Common myeloid progenitor, CD34-positive (primary cell): ENCODE data around the gene SRSF9.
A peak's percentile ranks its signal among the peaks of the same experiment; 100 is the strongest.
"Not testable (repeated sequence)": the region's sequence is repeated elsewhere in the genome, so short reads cannot be mapped to it uniquely, and the experiment has no call there.

Experiments
- CTCF ChIA-PET: fragments of 350-600 bp; sonication (Branson Sonifier 250); formaldehyde crosslinking; loops from one replicate; lab custom pipeline; 2021; ENCODE audit warnings: antibody characterized with exemption; lab: Charles Lee
- POLR2A ChIA-PET: fragments of 350-600 bp; sonication (Branson Sonifier 250); formaldehyde crosslinking; loops from one replicate; lab custom pipeline; 2021; ENCODE audit warnings: antibody characterized with exemption; lab: Charles Lee
- DNase-seq, 3 donors: peaks; one replicate each; pipeline versions ENCODE4 v3.0.0 to v3.0.0-alpha.2; 2013
- H3K27ac ChIP-seq, 2 experiments: 1 replicate in 1 of 2; 2 replicates in 1 of 2; pipeline ENCODE4 v1.7.0; 2013; ENCODE audit warnings: inconsistent platforms in 2 of 2, low read length in 2 of 2, mild to moderate bottlenecking in 2 of 2, low read depth in 1 of 2, moderate library complexity in 1 of 2; ENCODE audit not compliant: severe bottlenecking in 2 of 2, insufficient read depth in 1 of 2, poor library complexity in 1 of 2
- H3K27me3 ChIP-seq, 5 experiments: replicated peaks in 2 of 5; 1 replicate in 3 of 5; 2 replicates in 2 of 5; pipeline versions ENCODE4 v1.6.1 to v1.7.0; 2013; ENCODE audit warnings: low read length in 4 of 5, mild to moderate bottlenecking in 2 of 5, moderate library complexity in 2 of 5, inconsistent platforms in 1 of 5; ENCODE audit not compliant: insufficient read depth in 5 of 5, control insufficient read depth in 4 of 5
- H3K36me3 ChIP-seq, 4 experiments: 1 replicate in 2 of 4; 2 replicates in 2 of 4; pipeline versions ENCODE4 v1.6.1 to v1.7.0; 2013; ENCODE audit warnings: low read length in 3 of 4, control low read depth in 1 of 4, mild to moderate bottlenecking in 1 of 4; ENCODE audit not compliant: control insufficient read depth in 4 of 4, insufficient read depth in 4 of 4
- H3K4me1 ChIP-seq, 4 experiments: 1 replicate in 3 of 4; 2 replicates in 1 of 4; pipeline versions ENCODE4 v1.6.1 to v1.7.1; 2013; ENCODE audit warnings: low read length in 3 of 4, mild to moderate bottlenecking in 3 of 4, control low read depth in 1 of 4, inconsistent platforms in 1 of 4, moderate library complexity in 1 of 4; ENCODE audit not compliant: control insufficient read depth in 4 of 4, insufficient read depth in 4 of 4; ENCODE audit errors: control extremely low read depth in 1 of 4
- H3K4me3 ChIP-seq, 7 experiments: 1 replicate in 4 of 7; 2 replicates in 3 of 7; pipeline versions ENCODE4 v1.5.1 to v1.7.0; 2013; ENCODE audit warnings: mild to moderate bottlenecking in 7 of 7, low read length in 6 of 7, moderate library complexity in 6 of 7, inconsistent platforms in 2 of 7, low read depth in 2 of 7, control low read depth in 1 of 7; ENCODE audit not compliant: insufficient read depth in 4 of 7, control insufficient read depth in 1 of 7; ENCODE audit errors: extremely low read depth in 1 of 7
- H3K9me3 ChIP-seq, 5 experiments: 1 replicate in 4 of 5; 2 replicates in 1 of 5; pipeline versions ENCODE4 v1.6.1 to v1.7.1; 2013; ENCODE audit warnings: low read length in 4 of 5, mild to moderate bottlenecking in 2 of 5, inconsistent platforms in 1 of 5, low read depth in 1 of 5, moderate library complexity in 1 of 5; ENCODE audit not compliant: control insufficient read depth in 4 of 5, insufficient read depth in 2 of 5; ENCODE audit errors: control extremely low read depth in 1 of 5
- WGBS: methylation state at CpG from one replicate; pipeline ENCODE4 v1.1.5; 2013; ENCODE audit not compliant: insufficient coverage; 5-methylcytosine and 5-hydroxymethylcytosine counted together

SRSF9 gene

DNA sequence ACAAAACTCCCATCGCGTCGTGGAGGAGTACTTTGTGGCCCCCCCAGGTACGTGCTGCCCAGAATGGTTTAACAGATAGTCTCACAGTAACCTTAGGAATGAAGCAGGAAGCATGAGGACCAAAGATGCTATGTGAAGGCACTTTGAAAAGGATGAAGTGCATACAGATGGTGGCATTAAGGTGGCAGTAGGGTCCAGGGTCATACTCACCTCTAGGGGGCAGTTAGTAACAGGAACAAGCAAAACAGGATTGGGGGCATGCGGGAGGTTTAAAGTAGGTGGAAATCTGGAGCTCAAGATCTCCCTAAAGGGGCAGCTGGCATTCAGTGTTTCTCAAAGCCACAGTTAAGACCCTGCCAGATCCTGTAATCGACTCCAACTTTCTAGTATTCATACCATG lies 12.4 kb downstream of the SRSF9 start:
- peaks cover 22 to 78% (median 50%) of the 10 kb centered on the region in 4 experiments for H3K36me3 ChIP-seq
- H3K4me1 ChIP-seq: no peaks in the 10 kb centered on the region
- no peak overlapping the region for H3K4me3 ChIP-seq
- H3K27ac ChIP-seq: no peak overlapping the region
- no peaks in the 10 kb centered on the region for H3K27me3 ChIP-seq
- no peaks in the 10 kb centered on the region for H3K9me3 ChIP-seq
- DNase-seq: peak; percentile 46 to 74 (median 71)
- POLR2A ChIA-PET: interaction anchor here (0.8 kb wide), 1 partner anchor 111 kb away, joined by 5 read pairs; no protein-coding TSS in a partner anchor
- WGBS: 98% methylated on average over 5 of the region's 6 CpGs
- CTCF ChIA-PET: interaction anchor here (0.9 to 29.5 kb wide), 8 partner anchors 8 to 93 kb away, joined by 3 to 545 read pairs (median 4); partner anchors contain the start of genes COX6A1, DYNLL1, GATC and SRSF9

DNA sequence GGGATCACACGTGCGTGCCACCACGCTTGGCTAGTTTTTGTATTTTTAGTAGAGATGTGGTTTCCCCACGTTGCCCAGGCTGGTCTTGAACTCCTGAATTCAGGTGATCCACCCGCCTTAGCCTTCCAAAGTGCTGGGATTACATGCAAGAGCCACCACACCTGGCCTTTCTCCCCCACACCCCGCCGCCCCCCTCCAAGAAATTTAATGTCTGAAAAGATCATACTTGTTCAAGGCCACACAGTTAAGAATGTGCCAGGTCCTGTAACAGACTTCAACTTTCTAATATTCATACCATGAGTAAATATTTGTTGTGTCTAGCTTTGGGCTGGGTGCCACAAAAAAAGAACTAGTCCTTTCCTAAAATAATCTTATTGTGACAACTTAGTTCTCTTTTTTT lies 14.2 kb downstream of the SRSF9 start:
- ChIA-PET POLR2A (interaction anchor here (0.6 to 1.4 kb wide), 2 partner anchors 13 to 1348 kb away, joined by 3 to 5 read pairs; partner anchors contain the start of gene SETD1B), CTCF (interaction anchor here (1.3 to 29.5 kb wide), 3 partner anchors 10 to 46 kb away, joined by 4 to 545 read pairs (median 545); partner anchors contain the start of genes COX6A1, GATC, SRSF9 and TRIAP1)
- peaks cover 25 to 67% (median 44%) of the 10 kb centered on the region in 4 experiments for H3K36me3 ChIP-seq
- no peak overlapping the region for H3K4me3 ChIP-seq
- 95% methylated on average over 5 of the region's 7 CpGs for WGBS
- H3K27me3 ChIP-seq: no peaks in the 10 kb centered on the region
- H3K9me3 ChIP-seq: no peaks in the 10 kb centered on the region
- no peaks in the 10 kb centered on the region for H3K4me1 ChIP-seq
- no peak overlapping the region for H3K27ac ChIP-seq
- DNase-seq: no peak

DNA sequence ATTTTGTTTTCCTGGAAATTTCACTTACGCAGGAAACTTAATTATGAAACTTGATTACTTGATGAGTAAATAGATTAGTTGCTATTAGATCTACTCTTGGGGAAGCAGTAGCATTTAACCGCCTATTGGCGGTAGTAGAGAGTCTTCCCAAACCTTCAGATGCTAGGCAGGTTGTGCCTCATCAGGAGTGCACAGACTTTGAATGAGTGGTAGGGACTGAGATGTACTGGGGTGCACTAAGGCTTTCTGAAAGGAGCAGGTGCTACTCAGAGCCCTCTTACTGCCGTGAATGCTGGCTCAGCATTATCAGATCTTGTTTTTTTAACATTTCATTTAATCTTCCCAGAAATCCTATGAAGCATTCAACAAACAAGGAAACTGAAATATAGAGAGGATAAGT lies 15.6 kb downstream of the SRSF9 start:
- peak in 2 of 3 donors; percentile 60 for DNase-seq
- POLR2A ChIA-PET: no interaction called here
- H3K36me3 ChIP-seq: peaks cover 21 to 60% (median 39%) of the 10 kb centered on the region in 4 experiments
- H3K4me3 ChIP-seq: no peak overlapping the region
- CTCF ChIA-PET: interaction anchor here (1.3 to 29.5 kb wide), 3 partner anchors 9 to 47 kb away, joined by 4 to 545 read pairs (median 545); partner anchors contain the start of genes COX6A1, GATC, SRSF9 and TRIAP1
- H3K9me3 ChIP-seq: no peaks in the 10 kb centered on the region
- no peak overlapping the region for H3K27ac ChIP-seq
- 100% methylated on average over 3 of the region's 4 CpGs for WGBS
- H3K27me3 ChIP-seq: no peaks in the 10 kb centered on the region
- no peaks in the 10 kb centered on the region for H3K4me1 ChIP-seq

DNA sequence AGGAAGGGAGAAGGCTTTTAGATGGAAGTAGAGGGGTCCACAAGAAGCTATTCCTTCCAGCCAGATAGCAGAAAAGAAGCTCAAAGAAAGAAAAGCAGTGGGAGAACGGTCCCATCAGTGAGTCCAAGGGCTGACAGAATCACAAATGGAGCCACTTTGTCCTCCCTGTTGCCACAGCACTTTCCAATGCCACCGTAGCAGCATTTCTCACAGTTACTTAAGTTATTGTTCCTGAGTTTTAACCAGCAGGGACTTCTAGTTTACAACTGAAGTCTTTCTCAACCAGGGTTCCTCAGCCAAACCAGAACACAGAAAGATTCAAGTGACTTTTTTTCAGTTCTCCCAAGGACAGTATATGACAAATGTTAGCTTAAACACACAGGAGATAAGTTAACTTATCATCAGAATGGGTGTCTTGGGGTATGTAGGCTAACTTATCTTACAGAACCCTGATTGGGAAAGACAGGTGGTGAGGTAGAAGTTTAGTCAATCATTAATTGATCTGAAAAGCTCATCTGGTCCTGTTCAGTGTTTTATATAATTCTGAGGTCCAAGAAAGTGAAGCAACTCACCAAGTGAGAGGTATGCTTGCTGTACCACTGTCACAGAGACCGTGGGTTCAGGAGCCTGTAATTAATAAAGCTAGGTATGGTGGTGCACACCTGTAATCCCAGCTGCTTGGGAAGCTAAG lies 16.3 kb downstream of the SRSF9 start:
- DNase-seq: no peak
- Histone ChIP-seq H3K36me3 (peaks cover 16 to 52% (median 35%) of the 10 kb centered on the region in 4 experiments), H3K9me3 (no peaks in the 10 kb centered on the region), H3K4me1 (no peaks in the 10 kb centered on the region), H3K27ac (no peak overlapping the region), H3K4me3 (no peak overlapping the region), H3K27me3 (no peaks in the 10 kb centered on the region)
- WGBS: 96% methylated on average over 2 of the region's 3 CpGs
- CTCF ChIA-PET: interaction anchor here (1.2 to 29.5 kb wide), 3 partner anchors 8 to 114 kb away, joined by 3 to 545 read pairs (median 545); partner anchors contain the start of genes COX6A1, GATC, SRSF9 and TRIAP1
- POLR2A ChIA-PET: interaction anchor here (0.5 to 0.7 kb wide), 2 partner anchors 14 to 157 kb away, joined by 3 read pairs; no protein-coding TSS in a partner anchor

DNA sequence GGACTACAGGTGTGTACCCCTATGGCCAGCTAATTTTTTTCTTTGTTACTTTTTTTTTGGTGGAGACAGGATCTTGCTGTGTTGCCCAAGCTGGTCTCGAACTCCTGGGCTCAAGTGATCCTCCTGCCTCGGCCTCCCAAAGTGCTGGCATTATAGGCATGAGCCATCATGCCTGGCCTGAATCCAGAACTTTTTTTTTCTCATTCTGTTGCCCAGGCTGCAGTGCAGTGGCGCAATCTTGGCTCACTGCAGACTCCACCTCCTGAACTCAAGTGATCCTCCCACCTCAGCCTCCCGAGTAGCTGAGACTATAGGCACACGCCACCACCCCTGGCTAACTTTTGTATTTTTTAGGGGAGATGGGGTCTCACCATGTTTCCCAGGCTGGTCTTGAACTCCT lies 17.0 kb downstream of the SRSF9 start:
- not testable (repeated sequence) for H3K27me3 ChIP-seq, H3K4me3 ChIP-seq, H3K27ac ChIP-seq, DNase-seq, H3K9me3 ChIP-seq, H3K4me1 ChIP-seq
- peaks cover 15 to 46% (median 32%) of the 10 kb centered on the region in 4 experiments for H3K36me3 ChIP-seq
- ChIA-PET POLR2A (interaction anchor here (0.6 to 0.7 kb wide), 2 partner anchors 15 to 888 kb away, joined by 3 read pairs; no protein-coding TSS in a partner anchor), CTCF (interaction anchor here (1.2 to 29.5 kb wide), 3 partner anchors 7 to 115 kb away, joined by 3 to 545 read pairs (median 545); partner anchors contain the start of genes COX6A1, GATC, SRSF9 and TRIAP1)
- WGBS: 96% methylated on average over 4 of the region's 5 CpGs

DNA sequence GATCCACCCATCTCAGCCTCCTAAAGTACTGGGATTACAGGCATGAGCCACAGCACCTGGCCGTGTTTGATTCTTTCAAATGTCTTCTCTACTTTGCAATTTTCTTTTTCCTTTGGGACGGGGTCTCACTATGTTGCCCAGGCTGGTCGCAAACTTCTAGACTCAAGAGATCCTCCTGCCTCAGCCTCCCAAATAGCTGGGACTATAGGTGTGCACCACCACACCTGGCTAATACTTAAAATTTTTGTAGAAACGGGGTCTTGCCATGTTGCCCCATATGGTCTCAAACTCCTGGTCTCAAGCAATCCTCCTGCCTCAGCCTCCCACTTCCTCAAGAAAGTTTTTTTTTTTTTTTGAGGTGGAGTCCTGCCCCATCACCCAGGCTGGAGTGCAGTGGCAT lies 21.6 kb downstream of the SRSF9 start:
- Histone ChIP-seq H3K36me3 (peaks cover 8 to 33% (median 22%) of the 10 kb centered on the region in 4 experiments), H3K27me3 (no peaks in the 10 kb centered on the region), H3K4me3 (peak overlapping the region in 1 of 7 experiments; percentile 92), H3K4me1 (peaks cover 15 to 28% (median 22%) of the 10 kb centered on the region in 4 experiments), H3K9me3 (no peaks in the 10 kb centered on the region), H3K27ac (no peak overlapping the region)
- DNase-seq: no peak
- 93% methylated on average over 3 of the region's 4 CpGs for WGBS
- POLR2A ChIA-PET: no interaction called here
- CTCF ChIA-PET: interaction anchor here (2.0 to 29.5 kb wide), 2 partner anchors 9 to 17 kb away, joined by 5 to 545 read pairs; partner anchors contain the start of gene SRSF9
